Small intestine (tissue), 16 donors: ENCODE data around the gene PRAMEF18. TPM values are rescaled to one million over a fixed set of nuclear protein-coding genes. Genes with fewer than 3 reads are reported as not detected.
"Not testable (repeated sequence)": the region's sequence is repeated elsewhere in the genome, so short reads cannot be mapped to it uniquely, and the experiment has no call there.

ENCODE experiments used
- DNase-seq, 2 donors: peaks; one replicate each; pipeline versions ENCODE4 v3.0.0 to v3.0.0-alpha.2; 2013
- FAIRE-seq: peaks from 2 replicates; lab custom pipeline; 2012; peaks lifted over from hg19 to GRCh38; lab: Jason Lieb, UNC
- H3K27ac ChIP-seq, 3 donors: one replicate each; pipeline ENCODE4 v1.5.1; 2013; ENCODE audit warnings: low read length in 2 of 3, mild to moderate bottlenecking in 2 of 3, control low read depth in 1 of 3, inconsistent platforms in 1 of 3, low read depth in 1 of 3, moderate library complexity in 1 of 3
- H3K27me3 ChIP-seq, 3 donors: one replicate each; pipeline ENCODE4 v1.6.1; 2013; ENCODE audit warnings: low read length in 3 of 3, inconsistent platforms in 1 of 3; ENCODE audit not compliant: control insufficient read depth in 3 of 3, insufficient read depth in 3 of 3
- H3K36me3 ChIP-seq, 3 donors: one replicate each; pipeline ENCODE4 v1.6.1; 2013; ENCODE audit warnings: low read length in 3 of 3, inconsistent platforms in 1 of 3, low read depth in 1 of 3, mild to moderate bottlenecking in 1 of 3, moderate library complexity in 1 of 3; ENCODE audit not compliant: control insufficient read depth in 3 of 3, insufficient read depth in 2 of 3
- H3K4me1 ChIP-seq, 3 donors: one replicate each; pipeline ENCODE4 v1.6.1; 2013; ENCODE audit warnings: low read length in 2 of 3, inconsistent platforms in 1 of 3, low read depth in 1 of 3, mild to moderate bottlenecking in 1 of 3, moderate library complexity in 1 of 3; ENCODE audit not compliant: control insufficient read depth in 3 of 3, insufficient read depth in 2 of 3
- H3K4me3 ChIP-seq, 3 donors: one replicate each; pipeline ENCODE4 v1.5.1; 2013; ENCODE audit warnings: low read length in 3 of 3, control low read depth in 1 of 3, inconsistent platforms in 1 of 3, low read depth in 1 of 3, mild to moderate bottlenecking in 1 of 3, moderate library complexity in 1 of 3
- H3K9me3 ChIP-seq, 2 donors: one replicate each; pipeline ENCODE4 v1.6.1; 2013; ENCODE audit warnings: low read depth in 1 of 2, low read length in 1 of 2; ENCODE audit not compliant: control insufficient read depth in 2 of 2, insufficient read depth in 1 of 2
- WGBS, 3 donors: extraction: QIAGEN DNeasy Blood & Tissue Kit; methylation state at CpG; one replicate each; pipeline ENCODE4 v1.1.7; 2013; 5-methylcytosine and 5-hydroxymethylcytosine counted together
- long read RNA-seq, 10 donors: transcript quantifications; one replicate each; lab custom pipeline, GENCODE V29; 2026
- polyA plus RNA-seq, 4 donors: library from polyadenylated mRNA; stranded (reverse) in 3 of 4; unstranded in 1 of 4; fragments of 200-250 nt in 3 of 4; fragments of 120-200 nt in 1 of 4; gene quantifications; one replicate each; pipeline versions ENCODE4 v1.2.1 to v1.2.3, GENCODE V29; 2013
- donor health status: healthy with polysubstance abuse.
- donor health status: control.
- donor health status: control.
- donor health status: Bipolar disorder and iron deficiency.
- donor health status: healthy.

The PRAMEF18 gene, protein sequence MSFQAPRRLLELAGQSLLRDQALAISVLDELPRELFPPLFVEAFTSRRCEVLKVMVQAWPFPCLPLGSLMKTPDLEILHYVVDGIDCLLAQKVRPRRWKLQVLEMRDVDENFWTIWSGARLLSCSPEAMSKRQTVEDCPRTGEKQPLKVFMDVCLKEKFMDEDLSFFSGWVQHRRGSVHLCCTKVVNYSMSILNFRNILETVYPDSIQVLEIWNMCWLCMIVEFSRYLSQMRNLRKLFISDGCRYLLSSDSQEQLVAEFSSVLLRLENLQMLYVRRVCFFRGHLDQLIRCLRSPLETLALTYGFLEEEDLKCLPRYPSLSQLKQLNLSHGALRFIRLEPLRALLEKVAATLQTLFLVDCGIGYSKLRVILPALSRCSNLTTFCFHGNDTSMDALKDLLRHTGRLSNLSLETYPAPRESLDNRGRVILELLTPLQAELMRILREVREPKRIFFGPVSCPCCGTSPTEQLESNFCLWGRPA
- polyA plus RNA-seq = not detected
- long read RNA-seq, donor 1 = 0 reads
- long read RNA-seq, donor 2 = 0 reads
- long read RNA-seq, donor 3 = 0 reads
- long read RNA-seq, donor 4 = 0 reads
- long read RNA-seq, donor 5 = 0 reads
- long read RNA-seq, donor 6 = 0 reads
- long read RNA-seq, donor 7 = 0 reads
- long read RNA-seq, donor 8 = 0 reads
- long read RNA-seq, donor 9 = 0 reads
- long read RNA-seq, donor 10 = 0 reads

- DNase-seq, H3K36me3 ChIP-seq, H3K4me1 ChIP-seq, H3K4me3 ChIP-seq, H3K9me3 ChIP-seq, H3K27me3 ChIP-seq, FAIRE-seq, H3K27ac ChIP-seq: not testable (repeated sequence)
- WGBS, 3 donors = 60 to 71% (median 67%) methylated on average over 8 to 9 of the region's 9 CpGs
These were observed at the start of gene PRAMEF18 for GRCh38 chr1:13225675-13226204. Gene PRAMEF18 (minus strand): TSS chr1:13226154. CDS start chr1:13226106, 48 bp downstream.

DNA sequence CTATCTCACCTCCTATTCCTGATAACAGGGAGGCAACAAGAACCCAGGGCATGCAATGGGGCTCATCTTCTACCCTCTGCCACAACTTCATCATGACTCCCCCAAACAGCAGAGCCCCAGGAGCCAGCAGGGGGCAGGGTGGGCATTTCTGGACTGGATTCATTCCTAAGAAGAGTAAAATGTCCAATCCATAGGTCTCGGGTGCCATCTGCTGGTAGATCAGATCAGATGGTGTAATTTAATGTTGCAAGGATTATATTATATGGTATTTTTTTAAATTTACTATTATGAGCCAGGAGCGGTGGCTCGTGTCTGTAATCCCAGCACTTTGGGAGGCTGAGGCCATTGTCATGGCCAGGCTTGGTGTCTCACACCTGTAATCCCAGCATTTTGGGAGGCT lies 39.2 kb upstream of the PRAMEF18 start:
- H3K4me3 ChIP-seq, H3K4me1 ChIP-seq, H3K36me3 ChIP-seq, H3K27ac ChIP-seq, FAIRE-seq, H3K27me3 ChIP-seq, H3K9me3 ChIP-seq, DNase-seq: not testable (repeated sequence)
- WGBS, 3 donors = 6 to 31% (median 14%) methylated on average over 2 of the region's 3 CpGs

GRCh38 chr1:13253898-13254297 lies 27.9 kb upstream of the PRAMEF18 start, which contains the start of gene PRAMEF5:
Gene PRAMEF5 (plus strand): TSS chr1:13254198. CDS start chr1:13259269, 5,071 bp downstream.
- H3K9me3 ChIP-seq, FAIRE-seq, H3K27me3 ChIP-seq, DNase-seq, H3K4me1 ChIP-seq, H3K4me3 ChIP-seq, H3K27ac ChIP-seq, H3K36me3 ChIP-seq: not testable (repeated sequence)
- WGBS, 3 donors = 90 to 100% (median 98%) methylated on average over 1 to 2 of the region's 5 CpGs

DNA sequence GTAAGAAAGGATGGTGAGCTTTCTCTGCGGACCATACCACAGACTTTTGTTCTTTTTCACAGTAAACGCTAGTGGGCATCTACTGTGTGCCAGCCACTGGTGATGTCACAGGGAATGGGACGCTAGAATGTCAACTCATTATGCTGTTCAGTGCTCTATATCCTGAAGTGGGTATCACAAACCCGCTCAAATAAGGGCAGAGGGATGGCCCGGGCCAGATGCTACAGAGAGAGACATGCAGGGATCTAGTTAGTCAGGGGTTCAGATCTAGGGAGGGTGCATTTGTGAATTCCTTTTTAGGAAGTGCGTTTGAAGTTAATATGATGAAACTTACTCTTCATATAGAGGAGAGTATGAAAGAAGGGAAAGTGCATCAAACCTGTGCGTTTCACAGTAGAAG lies 21.2 kb upstream of the PRAMEF18 start:
- H3K4me3 ChIP-seq, H3K9me3 ChIP-seq, H3K27ac ChIP-seq, H3K27me3 ChIP-seq, H3K36me3 ChIP-seq, DNase-seq, FAIRE-seq, H3K4me1 ChIP-seq: not testable (repeated sequence)
- WGBS, 3 donors = 78 to 85% (median 83%) methylated on average over 6 of the region's 7 CpGs

- FAIRE-seq, H3K27me3 ChIP-seq, H3K9me3 ChIP-seq, H3K36me3 ChIP-seq, H3K4me3 ChIP-seq, H3K27ac ChIP-seq, DNase-seq, H3K4me1 ChIP-seq: not testable (repeated sequence)
- 66 to 81% (median 81%) methylated on average over 2 of the region's 2 CpGs for WGBS, 3 donors
These were observed 20.6 kb upstream of the PRAMEF18 start for GRCh38 chr1:13246554-13246871.

DNA sequence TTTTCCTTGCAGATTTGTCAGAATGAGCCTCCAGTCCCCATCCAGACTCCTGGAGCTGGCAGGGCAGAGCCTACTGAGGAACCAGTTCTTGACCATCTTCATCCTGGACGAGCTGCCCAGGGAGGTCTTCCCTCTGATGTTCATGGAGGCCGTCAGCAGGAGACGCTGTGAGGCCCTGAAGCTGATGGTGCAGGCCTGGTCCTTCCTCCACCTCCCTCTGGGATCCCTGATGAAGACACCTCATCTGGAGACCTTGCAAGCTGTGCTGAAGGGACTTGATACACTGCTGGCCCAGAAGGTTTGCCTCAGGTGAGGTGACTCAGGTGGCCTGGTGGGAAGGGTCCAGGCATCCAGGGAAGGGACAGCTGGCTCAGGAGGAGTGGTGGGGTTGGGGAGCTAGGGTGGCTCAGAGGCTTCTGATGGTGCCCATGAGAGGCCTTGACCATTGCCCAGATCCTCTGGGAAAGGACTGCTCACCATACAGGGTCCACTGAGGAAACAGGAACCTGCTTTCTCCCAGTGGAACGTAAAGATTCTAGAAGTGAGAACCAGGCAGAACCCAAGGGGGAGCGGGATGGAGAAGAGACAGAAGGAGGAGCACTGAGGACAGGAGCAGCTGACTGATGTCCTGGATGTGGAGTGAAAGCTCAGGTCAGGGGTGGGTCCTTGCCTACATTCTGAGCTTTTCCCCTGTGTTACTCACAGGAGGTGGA lies 20.0 kb upstream of the PRAMEF18 start:
- WGBS, 3 donors = 68 to 72% (median 70%) methylated on average over 5 of the region's 5 CpGs
- not testable (repeated sequence) for DNase-seq, H3K4me3 ChIP-seq, FAIRE-seq, H3K27ac ChIP-seq, H3K9me3 ChIP-seq, H3K27me3 ChIP-seq, H3K4me1 ChIP-seq, H3K36me3 ChIP-seq

DNA sequence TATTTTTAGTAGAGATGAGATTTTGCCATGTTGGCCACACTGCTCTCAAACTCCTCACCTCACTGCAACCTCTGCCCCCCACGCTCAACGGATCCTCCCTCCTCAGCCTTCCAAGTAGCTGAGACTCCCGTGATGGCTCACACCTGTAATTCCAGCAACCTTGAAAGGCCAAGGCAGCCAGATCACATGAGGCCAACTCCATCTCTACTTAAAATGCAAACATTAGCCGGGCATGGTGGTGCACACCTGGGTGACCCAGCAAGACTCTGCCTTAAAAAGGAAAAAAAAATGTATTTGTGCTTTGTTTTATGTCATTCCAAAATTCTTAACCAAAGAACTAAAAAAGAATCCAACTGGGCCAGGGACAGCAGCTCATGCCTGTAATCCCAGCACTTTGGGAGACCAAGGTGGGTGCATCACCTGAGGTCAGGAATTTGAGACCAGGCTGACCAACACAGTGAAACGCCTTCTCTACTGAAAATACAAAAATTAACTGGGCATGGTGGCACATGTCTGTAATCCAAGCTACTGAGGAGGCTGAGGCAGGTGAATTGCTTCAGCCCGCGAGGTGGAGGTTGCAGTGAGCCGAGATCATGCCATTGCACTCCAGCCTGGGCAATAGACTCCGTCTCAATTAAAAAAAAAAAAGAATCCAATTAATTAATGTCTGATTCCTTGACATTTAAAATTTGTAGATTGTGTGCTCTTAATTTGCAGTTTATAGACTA lies 17.7 kb upstream of the PRAMEF18 start:
- H3K36me3 ChIP-seq, H3K4me1 ChIP-seq, FAIRE-seq, DNase-seq, H3K9me3 ChIP-seq, H3K4me3 ChIP-seq, H3K27ac ChIP-seq, H3K27me3 ChIP-seq: not testable (repeated sequence)
- 83 to 84% (median 84%) methylated on average over 9 of the region's 9 CpGs for WGBS, 3 donors

- 85 to 88% (median 87%) methylated on average over 4 of the region's 4 CpGs for WGBS, 3 donors
- H3K4me1 ChIP-seq, H3K36me3 ChIP-seq, H3K4me3 ChIP-seq, H3K27me3 ChIP-seq, FAIRE-seq, DNase-seq, H3K9me3 ChIP-seq, H3K27ac ChIP-seq: not testable (repeated sequence)
These were observed 13.7 kb upstream of the PRAMEF18 start for GRCh38 chr1:13239633-13240032.
